DMS53 treated with DMSO at 0.1 percent for 48 hours (cell line): ENCODE data around the gene YAF2.

ENCODE experiments used
- DNase-seq: peaks from one replicate; lab custom pipeline; 2025; ENCODE audit not compliant: unreplicated experiment; lab: John Stamatoyannopoulos, UW

Gene YAF2

GRCh38 chr12:42145552-42146215 lies 92.4 kb downstream of the YAF2 start:
- peak; percentile 25 for DNase-seq

GRCh38 chr12:42145197-42145549 lies 92.9 kb downstream of the YAF2 start:
- no peak for DNase-seq

GRCh38 chr12:42144408-42145196 lies 93.4 kb downstream of the YAF2 start, which contains the start of gene GXYLT1:
TSS of gene GXYLT1 (minus strand) at chr12:42144874. CDS start at chr12:42144646, 228 bp downstream.
- DNase-seq = peak; percentile 99

- no peak for DNase-seq
Observed at GRCh38 chr12:42144158-42144407, 94.0 kb downstream of the YAF2 start.

GRCh38 chr12:42143452-42144157 lies 94.4 kb downstream of the YAF2 start:
- DNase-seq = peak; percentile 61

- no peak for DNase-seq
Observed at GRCh38 chr12:42141981-42142606, 96.0 kb downstream of the YAF2 start.

- no peak for DNase-seq
Observed at GRCh38 chr12:42140901-42141300, 97.1 kb downstream of the YAF2 start.

- DNase-seq = no peak
Observed at GRCh38 chr12:42135259-42135814, 102.7 kb downstream of the YAF2 start.

GRCh38 chr12:42130672-42131402 lies 107.2 kb downstream of the YAF2 start:
- DNase-seq = no peak

GRCh38 chr12:42129595-42130204 lies 108.3 kb downstream of the YAF2 start:
- peak; percentile 85 for DNase-seq

- no peak for DNase-seq
Observed at GRCh38 chr12:42128888-42129287, 109.2 kb downstream of the YAF2 start.

GRCh38 chr12:42128327-42128726 lies 109.7 kb downstream of the YAF2 start:
- peak; percentile 27 for DNase-seq

GRCh38 chr12:42126963-42127362 lies 111.1 kb downstream of the YAF2 start:
- DNase-seq = no peak

GRCh38 chr12:42125388-42125767 lies 112.7 kb downstream of the YAF2 start:
- no peak for DNase-seq

- no peak for DNase-seq
Observed at GRCh38 chr12:42124764-42125387, 113.2 kb downstream of the YAF2 start.

- no peak for DNase-seq
Observed at GRCh38 chr12:42119085-42119633, 118.9 kb downstream of the YAF2 start.

- no peak for DNase-seq
Observed at GRCh38 chr12:42118136-42118879, 119.7 kb downstream of the YAF2 start.

- DNase-seq = no peak
Observed at GRCh38 chr12:42109031-42109430, 129.0 kb downstream of the YAF2 start.
